ENCODE data around the gene FUT2. TPM values are rescaled to one million over a fixed set of nuclear protein-coding genes. Genes with fewer than 3 reads are reported as not detected.
"Not testable (repeated sequence)": the region's sequence is repeated elsewhere in the genome, so short reads cannot be mapped to it uniquely, and the experiment has no call there.

FUT2 gene
- total RNA-seq (2014; rRNA removed; shearing (Covaris generic); ENCODE audit: low replicate concordance), result not detected in 2 replicates

DNA sequence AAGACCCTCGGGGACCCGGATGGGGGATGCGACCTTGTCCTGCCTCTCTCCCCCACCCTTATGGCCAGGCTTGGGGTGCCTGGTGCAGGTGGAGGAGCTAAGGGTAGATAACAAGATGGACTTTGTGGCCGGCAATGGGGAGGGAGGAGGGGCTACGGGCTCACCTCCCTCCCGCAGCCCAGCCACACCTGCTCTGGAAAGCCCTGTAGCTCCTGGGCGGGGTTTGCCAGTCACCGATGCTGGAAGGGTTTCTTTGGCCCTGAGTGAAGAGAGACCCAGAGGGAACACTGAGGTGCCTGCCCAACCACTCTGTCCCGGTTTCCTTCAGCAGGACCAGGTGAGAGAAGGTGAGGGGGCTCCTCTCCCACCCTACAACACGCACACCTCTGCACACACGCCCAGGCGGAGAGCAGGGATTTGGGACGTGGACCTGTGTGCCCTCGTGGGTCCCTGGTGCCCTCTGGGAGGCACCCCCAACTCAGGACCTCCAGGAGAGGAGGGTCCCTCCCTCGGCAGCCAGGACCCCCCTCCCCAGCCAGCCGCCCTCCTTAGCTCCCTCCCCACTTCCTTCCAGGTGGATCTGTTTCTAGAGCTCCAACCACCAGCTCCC lies at the start of gene FUT2:
TSS of gene FUT2 (plus strand) at position 229 of the 610 bp plus-strand sequence. CDS start 6,986 bp downstream, outside the sequence.
- in situ Hi-C loops (cut with HindIII; ENCODE audit: low pct_unique_long_range_greater_than_20kb, low sequenced_read_pairs), result no loop called here
- no peak for DNase-seq (ENCODE audit: low read depth)

- in situ Hi-C loops (cut with HindIII; ENCODE audit: low pct_unique_long_range_greater_than_20kb, low sequenced_read_pairs), result no loop called here
- peak; percentile 84 for DNase-seq (ENCODE audit: low read depth)
Observed at GRCh38 chr19:48646001-48646721, 49.6 kb upstream of the FUT2 start, which contains the start of gene CA11. CA11 (minus strand) TSS chr19:48646187; CDS start chr19:48645632, 555 bp downstream.

DNA sequence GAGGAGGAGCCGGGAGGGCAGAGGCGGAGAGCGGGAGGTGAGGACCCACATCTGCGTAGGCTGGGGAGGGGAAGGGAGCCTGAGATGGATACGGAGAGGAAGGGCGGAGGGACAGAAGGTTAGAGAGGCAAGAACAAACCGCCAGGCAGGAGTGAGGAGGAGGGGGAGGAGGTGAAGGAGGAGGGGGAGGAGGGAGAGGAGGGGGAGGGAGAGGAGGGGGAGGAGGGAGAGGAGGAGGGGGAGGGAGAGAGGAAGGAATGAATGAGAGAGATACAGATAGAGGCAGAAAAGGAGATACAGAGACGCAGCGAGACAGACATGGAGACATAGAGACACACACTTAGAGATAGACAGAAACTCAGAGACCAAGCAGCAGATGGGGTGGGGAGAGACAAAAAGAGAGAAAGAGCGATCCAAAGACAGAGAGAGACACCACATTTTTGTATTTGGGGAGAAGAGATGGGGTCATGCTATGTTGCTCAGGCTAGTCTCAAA lies 49.0 kb upstream of the FUT2 start:
- in situ Hi-C loops (cut with HindIII; ENCODE audit: low pct_unique_long_range_greater_than_20kb, low sequenced_read_pairs), result no loop called here
- DNase-seq (ENCODE audit: low read depth), result no peak

- no peak for DNase-seq (ENCODE audit: low read depth)
- in situ Hi-C loops (cut with HindIII; ENCODE audit: low pct_unique_long_range_greater_than_20kb, low sequenced_read_pairs), result no loop called here
Observed at GRCh38 chr19:48648134-48648533, 47.6 kb upstream of the FUT2 start.

DNA sequence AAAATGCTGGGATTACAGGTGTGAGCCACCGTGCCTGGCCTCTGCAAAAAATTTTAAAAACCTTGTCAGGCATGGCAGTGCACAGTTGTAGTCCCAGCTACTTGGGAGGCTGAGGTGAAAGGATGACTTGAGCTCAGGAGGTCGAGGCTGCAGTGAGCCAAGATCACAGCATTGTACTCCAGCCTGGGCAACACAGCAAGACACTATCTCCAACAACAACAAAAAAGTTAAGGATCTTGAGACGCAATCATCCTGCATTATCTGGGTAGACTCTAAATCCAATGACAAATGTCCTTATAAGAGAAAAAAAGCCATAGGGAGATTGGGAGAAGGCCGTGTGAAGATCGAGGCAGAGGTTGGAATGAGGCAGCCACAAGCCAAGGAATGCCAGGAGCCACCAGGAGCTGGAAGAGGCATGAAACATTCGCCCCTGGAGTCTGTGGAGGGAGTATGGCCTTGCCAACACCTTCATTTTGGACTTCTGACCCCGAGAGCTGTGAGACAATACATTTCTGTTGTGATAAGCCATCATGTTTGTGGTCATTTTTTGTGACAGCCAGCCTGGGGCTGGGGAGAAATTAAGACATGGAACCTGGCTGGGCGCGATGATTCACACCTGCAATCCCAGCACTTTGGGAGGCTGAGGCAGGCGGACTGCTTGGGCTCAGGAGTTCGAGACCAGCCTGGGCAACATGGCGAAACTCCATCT lies 44.6 kb upstream of the FUT2 start:
- no peak for DNase-seq (ENCODE audit: low read depth)
- in situ Hi-C loops (cut with HindIII; ENCODE audit: low pct_unique_long_range_greater_than_20kb, low sequenced_read_pairs), result no loop called here

DNA sequence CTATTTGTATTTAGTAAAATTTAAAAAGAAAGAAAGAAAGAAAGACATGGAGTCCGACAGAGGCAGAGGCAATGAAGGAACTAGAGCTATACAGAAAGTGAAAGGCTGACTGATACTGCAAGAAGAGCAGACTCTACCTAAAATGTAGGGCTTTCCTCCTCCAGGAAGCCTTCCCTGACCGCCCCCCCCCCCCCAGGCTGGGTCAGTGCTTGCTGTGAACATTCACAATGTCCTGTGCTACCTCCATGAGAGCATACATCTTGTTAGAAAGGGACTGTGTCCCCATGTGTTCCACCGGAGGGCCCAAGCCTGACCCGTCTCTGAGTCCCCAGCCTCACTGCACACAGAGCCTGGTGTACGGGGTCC lies 44.1 kb upstream of the FUT2 start:
- in situ Hi-C loops (cut with HindIII; ENCODE audit: low pct_unique_long_range_greater_than_20kb, low sequenced_read_pairs), result no loop called here

GRCh38 chr19:48654299-48655059 lies 41.3 kb upstream of the FUT2 start:
- DNase-seq (ENCODE audit: low read depth), result no peak
- in situ Hi-C loops (cut with HindIII; ENCODE audit: low pct_unique_long_range_greater_than_20kb, low sequenced_read_pairs), result no loop called here

More for the DNA sequence above, 44.1 kb upstream of the FUT2 start:
- DNase-seq (ENCODE audit: low read depth), result no peak

- peak; percentile 95 for DNase-seq (ENCODE audit: low read depth)
- in situ Hi-C loops (cut with HindIII; ENCODE audit: low pct_unique_long_range_greater_than_20kb, low sequenced_read_pairs), result no loop called here
Observed at GRCh38 chr19:48656840-48657474, 38.8 kb upstream of the FUT2 start.

DNA sequence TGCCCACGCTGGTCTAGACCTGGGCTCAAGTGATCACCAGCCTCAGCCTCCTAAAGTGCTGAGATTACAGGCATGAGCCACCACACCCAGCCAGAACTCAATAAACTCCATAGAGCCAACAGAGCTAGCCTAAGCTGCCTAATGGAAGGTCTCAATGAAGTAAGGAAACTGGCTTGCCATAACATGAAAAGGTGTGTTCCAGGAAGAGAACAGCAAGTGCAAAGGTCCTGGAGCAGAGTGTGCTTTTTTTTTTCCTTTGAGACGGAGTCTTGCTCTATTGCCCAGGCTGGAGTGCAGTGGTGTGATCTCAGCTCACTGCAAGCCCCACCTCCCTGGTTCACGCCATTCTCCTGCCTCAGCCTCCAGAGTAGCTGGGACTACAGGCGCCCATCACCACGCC lies 37.9 kb upstream of the FUT2 start:
- in situ Hi-C loops (cut with HindIII; ENCODE audit: low pct_unique_long_range_greater_than_20kb, low sequenced_read_pairs); DNase-seq (ENCODE audit: low read depth): not testable (repeated sequence)

- in situ Hi-C loops (cut with HindIII; ENCODE audit: low pct_unique_long_range_greater_than_20kb, low sequenced_read_pairs), result no loop called here
- no peak for DNase-seq (ENCODE audit: low read depth)
Observed at GRCh38 chr19:48658483-48658882, 37.3 kb upstream of the FUT2 start.

DNA sequence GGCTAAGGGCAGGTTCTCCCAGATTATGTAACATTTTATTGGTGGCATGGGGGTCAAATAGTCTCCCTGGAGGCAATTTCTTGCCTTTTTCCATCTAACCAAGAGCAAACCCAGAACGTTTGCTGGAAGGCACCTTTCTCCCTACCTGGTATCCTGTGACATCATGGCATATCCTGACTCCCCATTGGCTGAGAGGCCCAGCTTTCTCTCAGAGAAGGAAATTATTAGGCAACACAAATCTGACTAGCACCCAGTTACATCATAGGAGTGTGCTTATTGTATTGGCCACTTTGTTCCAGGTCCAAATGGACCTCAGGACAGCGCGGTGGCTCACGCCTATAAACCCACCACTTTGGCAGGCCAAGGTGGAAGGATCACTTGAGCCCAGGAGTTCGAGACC lies 36.0 kb upstream of the FUT2 start:
- no peak for DNase-seq (ENCODE audit: low read depth)
- in situ Hi-C loops (cut with HindIII; ENCODE audit: low pct_unique_long_range_greater_than_20kb, low sequenced_read_pairs), result no loop called here

- in situ Hi-C loops (cut with HindIII; ENCODE audit: low pct_unique_long_range_greater_than_20kb, low sequenced_read_pairs), result no loop called here
- peak; percentile 95 for DNase-seq (ENCODE audit: low read depth)
Observed at GRCh38 chr19:48660852-48661710, 34.7 kb upstream of the FUT2 start.

GRCh38 chr19:48661711-48662090 lies 34.1 kb upstream of the FUT2 start:
- no peak for DNase-seq (ENCODE audit: low read depth)
- in situ Hi-C loops (cut with HindIII; ENCODE audit: low pct_unique_long_range_greater_than_20kb, low sequenced_read_pairs), result no loop called here

- in situ Hi-C loops (cut with HindIII; ENCODE audit: low pct_unique_long_range_greater_than_20kb, low sequenced_read_pairs), result no loop called here
- no peak for DNase-seq (ENCODE audit: low read depth)
Observed at GRCh38 chr19:48663667-48664066, 32.1 kb upstream of the FUT2 start.

GRCh38 chr19:48664476-48664875 lies 31.3 kb upstream of the FUT2 start:
- in situ Hi-C loops (cut with HindIII; ENCODE audit: low pct_unique_long_range_greater_than_20kb, low sequenced_read_pairs), result no loop called here
- DNase-seq (ENCODE audit: low read depth), result no peak

DNA sequence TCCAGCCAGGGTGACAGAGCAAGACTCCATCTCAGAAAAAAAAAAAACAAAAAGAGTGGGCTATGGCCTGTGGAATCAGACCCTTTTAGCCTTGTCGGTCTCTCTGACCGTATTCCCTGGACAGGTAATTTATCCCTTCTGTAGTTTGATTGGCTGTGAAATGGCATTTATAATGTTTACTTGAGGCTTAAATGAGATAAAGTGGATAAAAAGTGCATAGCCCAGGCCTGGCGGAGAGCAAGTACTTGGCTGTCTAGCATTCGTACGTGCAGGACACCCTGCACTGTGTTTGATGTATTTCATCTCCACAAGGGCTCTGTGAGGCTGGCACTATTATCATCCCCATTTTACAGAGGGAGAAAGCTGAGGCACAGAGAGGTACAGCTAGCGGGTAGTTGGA lies 30.0 kb upstream of the FUT2 start:
- in situ Hi-C loops (cut with HindIII; ENCODE audit: low pct_unique_long_range_greater_than_20kb, low sequenced_read_pairs), result no loop called here
- DNase-seq (ENCODE audit: low read depth), result no peak

- DNase-seq (ENCODE audit: low read depth), result no peak
- in situ Hi-C loops (cut with HindIII; ENCODE audit: low pct_unique_long_range_greater_than_20kb, low sequenced_read_pairs), result no loop called here
Observed at GRCh38 chr19:48668332-48668731, 27.4 kb upstream of the FUT2 start.
